ENCODE data around the gene ESRP2.
A peak's percentile ranks its signal among the peaks of the same experiment; 100 is the strongest.

ESRP2 gene

GRCh38 chr16:68244481-68244902 is 8.6 kb upstream of the ESRP2 start:
- peak overlapping the region; percentile 29; the same call in 1 of the 2 replicates for H3K27ac ChIP-seq (ENCODE audit: extremely low read depth, low read depth, low read length)
- peak overlapping the region; percentile 84 for H3K4me3 ChIP-seq (ENCODE audit: low read depth, low read length)
- ChIA-PET CTCF (interaction anchor here (1.1 to 3.6 kb wide), 4 partner anchors 17 to 84 kb away, joined by 4 to 14 read pairs (median 8); partner anchors contain the start of gene SLC7A6), POLR2A (interaction anchor here (0.7 to 1.8 kb wide), 8 partner anchors 8 to 278 kb away, joined by 3 to 7 read pairs (median 6); partner anchors contain the start of genes ESRP2, NFATC3, PRMT7 and SLC7A6)
- peaks cover 0 to 8% of the 10 kb centered on the region in 2 experiments; a peak in 2 of 3 replicates for H3K36me3 ChIP-seq (ENCODE audit: control insufficient read depth in 2 of 2, insufficient read depth in 1 of 2, low read length in 2 of 2)
- TF ChIP-seq ZNF223 (tag by site-specific recombination; IDR thresholded peaks at IDR 0.05) (no peak), ZNF843 (tag by site-specific recombination; IDR thresholded peaks at IDR 0.05) (no peak)
- TF ChIP-seq, protein P1, sequence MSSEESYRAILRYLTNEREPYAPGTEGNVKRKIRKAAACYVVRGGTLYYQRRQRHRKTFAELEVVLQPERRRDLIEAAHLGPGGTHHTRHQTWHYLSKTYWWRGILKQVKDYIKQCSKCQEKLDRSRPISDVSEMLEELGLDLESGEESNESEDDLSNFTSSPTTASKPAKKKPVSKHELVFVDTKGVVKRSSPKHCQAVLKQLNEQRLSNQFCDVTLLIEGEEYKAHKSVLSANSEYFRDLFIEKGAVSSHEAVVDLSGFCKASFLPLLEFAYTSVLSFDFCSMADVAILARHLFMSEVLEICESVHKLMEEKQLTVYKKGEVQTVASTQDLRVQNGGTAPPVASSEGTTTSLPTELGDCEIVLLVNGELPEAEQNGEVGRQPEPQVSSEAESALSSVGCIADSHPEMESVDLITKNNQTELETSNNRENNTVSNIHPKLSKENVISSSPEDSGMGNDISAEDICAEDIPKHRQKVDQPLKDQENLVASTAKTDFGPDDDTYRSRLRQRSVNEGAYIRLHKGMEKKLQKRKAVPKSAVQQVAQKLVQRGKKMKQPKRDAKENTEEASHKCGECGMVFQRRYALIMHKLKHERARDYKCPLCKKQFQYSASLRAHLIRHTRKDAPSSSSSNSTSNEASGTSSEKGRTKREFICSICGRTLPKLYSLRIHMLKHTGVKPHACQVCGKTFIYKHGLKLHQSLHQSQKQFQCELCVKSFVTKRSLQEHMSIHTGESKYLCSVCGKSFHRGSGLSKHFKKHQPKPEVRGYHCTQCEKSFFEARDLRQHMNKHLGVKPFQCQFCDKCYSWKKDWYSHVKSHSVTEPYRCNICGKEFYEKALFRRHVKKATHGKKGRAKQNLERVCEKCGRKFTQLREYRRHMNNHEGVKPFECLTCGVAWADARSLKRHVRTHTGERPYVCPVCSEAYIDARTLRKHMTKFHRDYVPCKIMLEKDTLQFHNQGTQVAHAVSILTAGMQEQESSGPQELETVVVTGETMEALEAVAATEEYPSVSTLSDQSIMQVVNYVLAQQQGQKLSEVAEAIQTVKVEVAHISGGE (tag by site-specific recombination; conservative IDR thresholded peaks at IDR 0.05; ENCODE audit: low read depth) = no peak
- 0 out of 2 replicates have a peak, but pooled peaks cover 2% of the 10 kb centered on the region for H3K4me1 ChIP-seq (ENCODE audit: control insufficient read depth, insufficient read depth, low read length)
- no peaks in the 10 kb centered on the region for H3K9me3 ChIP-seq (ENCODE audit: control insufficient read depth, insufficient read depth, low read depth, low read length)

GRCh38 chr16:68242926-68243858 is 7.3 kb upstream of the ESRP2 start:
- Histone ChIP-seq H3K36me3 (ENCODE audit: control insufficient read depth in 2 of 2, insufficient read depth in 1 of 2, low read length in 2 of 2) (no peaks in the 10 kb centered on the region), H3K9me3 (ENCODE audit: control insufficient read depth, insufficient read depth, low read depth, low read length) (no peaks in the 10 kb centered on the region), H3K4me3 (ENCODE audit: low read depth, low read length) (no peak overlapping the region), H3K4me1 (ENCODE audit: control insufficient read depth, insufficient read depth, low read length) (0 out of 2 replicates have a peak, but pooled peaks cover 2% of the 10 kb centered on the region), H3K27ac (ENCODE audit: extremely low read depth, low read depth, low read length) (no peak overlapping the region)
- TF ChIP-seq ZNF2 (tag by site-specific recombination; IDR thresholded peaks at IDR 0.05) (no peak), PRDM10 (tag by site-specific recombination; IDR thresholded peaks at IDR 0.05) (peak; percentile 59; the same call in 1 of the 2 replicates), ZNF121 (tag by site-specific recombination; IDR thresholded peaks at IDR 0.05) (peak; percentile 77)
- ChIA-PET CTCF (interaction anchor here (0.6 kb wide), 2 partner anchors 86 to 110 kb away, joined by 3 read pairs; no protein-coding TSS in a partner anchor), POLR2A (interaction anchor here (0.6 to 0.7 kb wide), 2 partner anchors 20 to 710 kb away, joined by 3 to 6 read pairs; no protein-coding TSS in a partner anchor)

DNA sequence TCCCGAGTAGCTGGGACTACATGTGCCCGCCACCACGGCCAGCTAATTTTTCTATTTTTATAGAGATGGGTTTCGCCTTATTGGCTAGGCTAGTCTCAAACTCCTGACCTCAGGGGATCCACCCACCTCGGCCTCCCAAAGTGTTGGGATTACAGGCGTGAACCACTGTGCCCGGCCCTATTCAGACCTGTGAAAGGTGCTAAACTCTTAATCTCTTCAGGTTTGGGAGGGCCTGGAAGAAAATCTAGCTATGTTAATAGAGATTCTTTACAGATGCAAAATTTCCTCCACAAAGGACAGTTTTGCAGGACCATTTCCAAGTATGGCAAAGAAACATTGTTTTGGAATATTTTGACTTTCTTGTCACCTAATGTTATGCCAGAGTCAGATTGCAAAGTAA is 6.2 kb upstream of the ESRP2 start:
- Histone ChIP-seq H3K4me1 (ENCODE audit: control insufficient read depth, insufficient read depth, low read length) (0 out of 2 replicates have a peak, but pooled peaks cover 5% of the 10 kb centered on the region), H3K9me3 (ENCODE audit: control insufficient read depth, insufficient read depth, low read depth, low read length) (no peaks in the 10 kb centered on the region), H3K27ac (ENCODE audit: extremely low read depth, low read depth, low read length) (no peak overlapping the region), H3K4me3 (ENCODE audit: low read depth, low read length) (no peak overlapping the region), H3K36me3 (ENCODE audit: control insufficient read depth in 2 of 2, insufficient read depth in 1 of 2, low read length in 2 of 2) (no peaks in the 10 kb centered on the region)
- ChIA-PET CTCF (no interaction called here), POLR2A (interaction anchor here (0.7 kb wide), 1 partner anchor 12 kb away, joined by 3 read pairs; no protein-coding TSS in a partner anchor)
- TF ChIP-seq REPIN1 (tag by site-specific recombination; IDR thresholded peaks at IDR 0.05; ENCODE audit: low read depth) (no peak), ZNF664 (tag by site-specific recombination; IDR thresholded peaks at IDR 0.05) (no peak), ZNF335 (tag by site-specific recombination; conservative IDR thresholded peaks at IDR 0.05) (no peak), ZFP69B (tag by site-specific recombination; IDR thresholded peaks at IDR 0.05) (no peak), ZNF623 (tag by site-specific recombination; IDR thresholded peaks at IDR 0.05) (no peak), BCL11A (tag by site-specific recombination; IDR thresholded peaks at IDR 0.05; ENCODE audit: low read depth) (no peak), PRDM10 (tag by site-specific recombination; IDR thresholded peaks at IDR 0.05) (no peak), ZNF544 (tag by site-specific recombination; IDR thresholded peaks at IDR 0.05) (no peak), ZEB2 (tag by site-specific recombination; IDR thresholded peaks at IDR 0.05) (no peak), GFI1B (tag by site-specific recombination; IDR thresholded peaks at IDR 0.05) (no peak)

Measured in HEK293 (cell line).